Stomach (tissue), 9 donors: ENCODE data around the gene MCC. TPM values are rescaled to one million over a fixed set of nuclear protein-coding genes. Genes with fewer than 3 reads are reported as not detected.
A peak's percentile ranks its signal among the peaks of the same experiment; 100 is the strongest.

Source experiments
- DNase-seq, 2 donors: peaks; one replicate each; pipeline versions ENCODE4 v3.0.0 to v3.0.0-alpha.2; 2013 to 2019
- H3K27ac ChIP-seq, 5 donors: fragments of 200-600 bp in 4 of 5; sonication (generic) in 4 of 5; one replicate each; pipeline ENCODE4 v1.5.1; 2013 to 2019; ENCODE audit warnings: mild to moderate bottlenecking in 1 of 5, moderate library complexity in 1 of 5
- H3K27me3 ChIP-seq, 3 donors: fragments of 200-600 bp; sonication (generic); one replicate each; pipeline ENCODE4 v1.5.1; 2017 to 2019; ENCODE audit warnings: mixed run types in 1 of 3
- H3K36me3 ChIP-seq, 4 donors: fragments of 200-600 bp; sonication (generic); 1 replicate in 3 of 4; 2 replicates in 1 of 4; pipeline ENCODE4 v1.5.1; 2016 to 2019
- H3K4me1 ChIP-seq, 4 donors: fragments of 200-600 bp; sonication (generic); one replicate each; pipeline ENCODE4 v1.5.1; 2016 to 2019
- H3K4me3 ChIP-seq, 4 donors: fragments of 200-600 bp; sonication (generic) in 3 of 4; one replicate each; pipeline ENCODE4 v1.5.1; 2016 to 2019; ENCODE audit warnings: mild to moderate bottlenecking in 1 of 4
- H3K9me3 ChIP-seq, 4 donors: fragments of 200-600 bp; sonication (generic); one replicate each; pipeline ENCODE4 v1.5.1; 2016 to 2019
- EP300 ChIP-seq: sonication (generic); formaldehyde crosslinking; IDR thresholded peaks from one replicate; pipeline ENCODE4 v1.6.1; 2017; ENCODE audit warnings: antibody characterized with exemption
- POLR2A ChIP-seq, 4 donors: fragments of 450-650 bp; IDR thresholded peaks; one replicate each; pipeline ENCODE4 v1.6.1; 2016; ENCODE audit warnings: antibody characterized with exemption in 4 of 4, control low read depth in 2 of 4, mild to moderate bottlenecking in 1 of 4, moderate library complexity in 1 of 4
- POLR2AphosphoS5 ChIP-seq, 3 donors: sonication (generic); formaldehyde crosslinking; IDR thresholded peaks; one replicate each; pipeline ENCODE4 v1.6.1; 2016; ENCODE audit warnings: antibody characterized with exemption in 3 of 3
- WGBS, 5 donors: extraction: QIAGEN DNeasy Blood & Tissue Kit in 3 of 5; methylation state at CpG; one replicate each; pipeline versions ENCODE4 v1.1.5 to v1.1.7; 2013 to 2018; 5-methylcytosine and 5-hydroxymethylcytosine counted together
- intact Hi-C: fragments of 100-400 bp; cut with DNase I; formaldehyde crosslinking; loops from one replicate; pipeline ENCODE4 v1.15.1; 2023; ENCODE audit warnings: low total_unique reads
- polyA plus RNA-seq, 3 donors: library from polyadenylated mRNA; stranded (reverse); fragments of 200-250 nt; gene quantifications; one replicate each; pipeline ENCODE4 v1.2.3, GENCODE V29; 2013
- total RNA-seq, 5 donors: library from RNA; depleted of rRNA; stranded (reverse); fragments of >200 nt; gene quantifications; one replicate each; pipeline versions ENCODE4 v1.1.0 to v1.2.3, GENCODE V29; 2014 to 2016
- TF ChIP-seq, protein P1 (sequence below), 7 experiments: fragments of 450-650 bp in 4 of 7; fragments of 200-600 bp in 3 of 7; sonication (generic) in 3 of 7; IDR thresholded peaks; one replicate each; pipeline ENCODE4 v1.5.1; 2016 to 2019; ENCODE audit warnings: antibody characterized with exemption in 7 of 7, control low read depth in 2 of 7, mild to moderate bottlenecking in 1 of 7
- donor health status: healthy with polysubstance abuse.
- donor health status: Bipolar disorder and iron deficiency.
- donor health status: healthy.

The MCC gene
- total and polyA plus RNA-seq, 8 donors: 3.8 to 35.1 (median 8.9) TPM

GRCh38 chr5:113245427-113246225 lies 242.6 kb downstream of the MCC start:
- no peaks in the 10 kb centered on the region for H3K27me3 ChIP-seq
- H3K27ac ChIP-seq: peak overlapping the region in 4 of 5 donors; percentile 39 to 79 (median 59)
- no peaks in the 10 kb centered on the region for H3K9me3 ChIP-seq
- H3K36me3 ChIP-seq: no peaks in the 10 kb centered on the region
- TF ChIP-seq POLR2A (IDR thresholded peaks at IDR 0.05) (no peak), EP300 (no peak), POLR2AphosphoS5 (IDR thresholded peaks at IDR 0.05) (no peak)
- TF ChIP-seq, protein P1, sequence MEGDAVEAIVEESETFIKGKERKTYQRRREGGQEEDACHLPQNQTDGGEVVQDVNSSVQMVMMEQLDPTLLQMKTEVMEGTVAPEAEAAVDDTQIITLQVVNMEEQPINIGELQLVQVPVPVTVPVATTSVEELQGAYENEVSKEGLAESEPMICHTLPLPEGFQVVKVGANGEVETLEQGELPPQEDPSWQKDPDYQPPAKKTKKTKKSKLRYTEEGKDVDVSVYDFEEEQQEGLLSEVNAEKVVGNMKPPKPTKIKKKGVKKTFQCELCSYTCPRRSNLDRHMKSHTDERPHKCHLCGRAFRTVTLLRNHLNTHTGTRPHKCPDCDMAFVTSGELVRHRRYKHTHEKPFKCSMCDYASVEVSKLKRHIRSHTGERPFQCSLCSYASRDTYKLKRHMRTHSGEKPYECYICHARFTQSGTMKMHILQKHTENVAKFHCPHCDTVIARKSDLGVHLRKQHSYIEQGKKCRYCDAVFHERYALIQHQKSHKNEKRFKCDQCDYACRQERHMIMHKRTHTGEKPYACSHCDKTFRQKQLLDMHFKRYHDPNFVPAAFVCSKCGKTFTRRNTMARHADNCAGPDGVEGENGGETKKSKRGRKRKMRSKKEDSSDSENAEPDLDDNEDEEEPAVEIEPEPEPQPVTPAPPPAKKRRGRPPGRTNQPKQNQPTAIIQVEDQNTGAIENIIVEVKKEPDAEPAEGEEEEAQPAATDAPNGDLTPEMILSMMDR (IDR thresholded peaks at IDR 0.05): no peak
- H3K4me3 ChIP-seq: no peak overlapping the region
- whole genome bisulfite sequencing, 5 donors: 50 to 59% (median 56%) methylated on average over 2 of the region's 2 CpGs
- peaks cover 0 to 20% (median 10%) of the 10 kb centered on the region in 4 donors for H3K4me1 ChIP-seq
- DNase-seq: peak in 1 of 2 donors; percentile 38
- intact Hi-C loops: no loop called here

GRCh38 chr5:113244966-113245365 lies 243.3 kb downstream of the MCC start:
- no peak for DNase-seq
- TF ChIP-seq POLR2A (IDR thresholded peaks at IDR 0.05): no peak
- TF ChIP-seq, protein P1 (IDR thresholded peaks at IDR 0.05): no peak
- TF ChIP-seq EP300: no peak
- TF ChIP-seq POLR2AphosphoS5 (IDR thresholded peaks at IDR 0.05): no peak
- Histone ChIP-seq H3K4me1 (peaks cover 0 to 14% (median 7%) of the 10 kb centered on the region in 4 donors), H3K4me3 (no peak overlapping the region), H3K9me3 (no peaks in the 10 kb centered on the region), H3K36me3 (no peaks in the 10 kb centered on the region), H3K27ac (peak overlapping the region in 2 of 5 donors; percentile 70 to 79), H3K27me3 (no peaks in the 10 kb centered on the region)
- 81 to 97% (median 95%) methylated on average over 9 of the region's 9 CpGs for WGBS, 5 donors
- intact Hi-C loops: no loop called here

- no peaks in the 10 kb centered on the region for H3K27me3 ChIP-seq
- DNase-seq: no peak
- H3K36me3 ChIP-seq: no peaks in the 10 kb centered on the region
- WGBS, 5 donors: 58 to 97% (median 73%) methylated on average over 2 of the region's 2 CpGs
- TF ChIP-seq POLR2AphosphoS5 (IDR thresholded peaks at IDR 0.05) (no peak), EP300 (no peak), POLR2A (IDR thresholded peaks at IDR 0.05) (no peak)
- TF ChIP-seq, protein P1 (IDR thresholded peaks at IDR 0.05): no peak
- no peaks in the 10 kb centered on the region for H3K9me3 ChIP-seq
- H3K4me3 ChIP-seq: no peak overlapping the region
- peaks cover 0 to 5% (median 0%) of the 10 kb centered on the region in 4 donors for H3K4me1 ChIP-seq
- H3K27ac ChIP-seq: no peak overlapping the region
- intact Hi-C loops: no loop called here
These were observed 244.9 kb downstream of the MCC start for GRCh38 chr5:113243349-113243664.

DNA sequence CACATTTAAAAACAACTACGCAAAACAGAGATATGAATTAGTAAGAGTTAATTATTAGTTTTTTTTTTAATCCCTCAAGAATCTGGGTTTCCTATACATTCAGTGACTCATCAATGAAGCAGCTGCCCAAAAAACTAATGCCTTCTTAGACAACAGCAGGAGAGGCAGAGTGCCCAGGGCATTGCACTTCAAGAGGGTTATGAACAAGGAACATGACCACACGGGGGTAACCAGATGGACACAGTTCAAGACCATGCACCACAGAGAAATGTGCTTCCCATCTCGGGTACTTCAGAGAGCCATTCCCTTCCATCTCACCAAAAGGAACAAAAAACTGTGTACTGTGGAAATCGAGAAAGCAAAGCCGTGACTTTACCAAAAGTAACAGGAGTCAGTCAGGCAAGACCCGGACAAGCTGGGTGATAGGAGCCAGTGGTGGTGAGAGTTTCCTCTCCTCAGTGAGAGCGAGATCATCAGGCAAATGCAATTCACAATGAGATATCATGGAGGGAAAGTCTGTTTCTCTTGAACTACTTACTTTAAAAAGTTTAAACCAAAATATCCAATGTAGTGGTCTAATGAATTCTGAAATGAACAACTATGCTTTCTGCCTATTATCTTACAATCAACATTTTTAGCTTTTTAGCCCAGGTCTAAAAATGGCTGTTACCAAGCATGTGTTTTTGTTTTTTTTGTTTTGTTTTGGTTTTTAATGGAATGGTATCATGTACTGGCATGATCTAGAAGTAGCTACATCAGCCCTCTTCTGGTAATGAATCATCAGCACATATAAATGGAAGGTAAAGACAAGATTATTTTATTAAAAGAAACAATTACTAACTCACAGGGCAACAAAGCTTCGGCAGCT lies 245.5 kb downstream of the MCC start:
- intact Hi-C loops: no loop called here
- Histone ChIP-seq H3K4me1 (peaks cover 0 to 8% (median 0%) of the 10 kb centered on the region in 4 donors), H3K9me3 (no peaks in the 10 kb centered on the region), H3K4me3 (no peak overlapping the region), H3K27ac (no peak overlapping the region), H3K36me3 (no peaks in the 10 kb centered on the region), H3K27me3 (no peaks in the 10 kb centered on the region)
- no peak for DNase-seq
- WGBS, 5 donors: 82 to 93% (median 83%) methylated on average over 8 of the region's 8 CpGs
- TF ChIP-seq EP300 (no peak), POLR2AphosphoS5 (IDR thresholded peaks at IDR 0.05) (no peak), POLR2A (IDR thresholded peaks at IDR 0.05) (no peak)
- TF ChIP-seq, protein P1 (IDR thresholded peaks at IDR 0.05): no peak
